Body of pancreas (tissue), 4 donors: ENCODE results near the gene DNAJB5.
A peak's percentile ranks its signal among the peaks of the same experiment; 100 is the strongest.

Experiments
- POLR2A ChIP-seq, 3 donors: fragments of 450-650 bp; IDR thresholded peaks; one replicate each; pipeline ENCODE4 v1.6.1; 2016; ENCODE audit warnings: antibody characterized with exemption in 3 of 3, mild to moderate bottlenecking in 2 of 3
- TF ChIP-seq, protein P1 (sequence below), 7 experiments: fragments of 450-650 bp in 4 of 7; fragments of 200-600 bp in 3 of 7; sonication (generic) in 3 of 7; IDR thresholded peaks; one replicate each; pipeline ENCODE4 v1.5.1; 2016 to 2019; ENCODE audit warnings: antibody characterized with exemption in 7 of 7

DNA sequence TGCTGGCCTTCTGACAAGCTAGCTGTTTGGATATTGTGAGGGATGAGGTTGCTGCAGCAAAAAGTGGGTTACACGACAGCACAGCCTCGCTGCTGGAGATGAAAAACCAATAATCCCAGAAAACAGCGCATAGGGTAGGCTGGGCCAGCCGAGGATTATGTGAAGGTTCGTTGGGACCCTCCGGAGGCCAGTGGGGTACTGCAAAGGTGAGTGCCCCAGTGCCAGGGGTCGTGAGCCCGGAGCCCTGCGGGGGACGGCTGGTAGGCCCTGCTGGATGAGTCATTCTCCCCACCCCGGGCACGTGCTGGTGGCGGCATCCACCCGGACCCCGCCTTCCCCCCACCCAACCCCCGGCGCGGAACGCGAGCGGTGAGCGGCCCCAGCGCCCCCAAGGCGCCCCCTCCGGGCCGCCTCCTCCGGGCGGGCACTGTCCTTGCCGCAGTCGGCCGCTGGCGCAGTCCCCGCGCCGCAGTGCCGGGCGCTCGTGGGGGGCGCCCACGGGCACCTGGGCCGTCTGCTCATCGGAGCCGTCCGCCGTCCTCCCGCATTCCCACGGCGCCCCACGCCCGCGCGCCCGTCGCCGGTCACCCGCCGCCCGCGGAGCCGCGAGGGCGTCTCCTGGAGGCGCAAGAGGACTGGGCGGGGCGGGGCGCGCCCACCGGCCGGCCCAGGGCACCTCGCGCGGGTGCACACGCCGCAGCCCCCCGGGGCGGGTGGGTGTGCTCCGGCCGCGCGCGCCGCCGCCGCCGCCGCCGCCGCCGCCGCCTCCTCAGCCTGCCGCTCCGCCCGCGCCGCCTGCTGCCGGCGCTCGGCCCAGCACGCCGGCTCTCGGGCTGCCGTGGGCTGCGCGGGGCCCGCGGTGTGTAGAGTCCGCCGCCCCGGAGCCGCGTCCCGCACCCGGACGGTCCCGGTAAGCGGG, 31.8 kb upstream of the DNAJB5 start, which contains the start of gene PHF24:
- TF ChIP-seq, protein P1, sequence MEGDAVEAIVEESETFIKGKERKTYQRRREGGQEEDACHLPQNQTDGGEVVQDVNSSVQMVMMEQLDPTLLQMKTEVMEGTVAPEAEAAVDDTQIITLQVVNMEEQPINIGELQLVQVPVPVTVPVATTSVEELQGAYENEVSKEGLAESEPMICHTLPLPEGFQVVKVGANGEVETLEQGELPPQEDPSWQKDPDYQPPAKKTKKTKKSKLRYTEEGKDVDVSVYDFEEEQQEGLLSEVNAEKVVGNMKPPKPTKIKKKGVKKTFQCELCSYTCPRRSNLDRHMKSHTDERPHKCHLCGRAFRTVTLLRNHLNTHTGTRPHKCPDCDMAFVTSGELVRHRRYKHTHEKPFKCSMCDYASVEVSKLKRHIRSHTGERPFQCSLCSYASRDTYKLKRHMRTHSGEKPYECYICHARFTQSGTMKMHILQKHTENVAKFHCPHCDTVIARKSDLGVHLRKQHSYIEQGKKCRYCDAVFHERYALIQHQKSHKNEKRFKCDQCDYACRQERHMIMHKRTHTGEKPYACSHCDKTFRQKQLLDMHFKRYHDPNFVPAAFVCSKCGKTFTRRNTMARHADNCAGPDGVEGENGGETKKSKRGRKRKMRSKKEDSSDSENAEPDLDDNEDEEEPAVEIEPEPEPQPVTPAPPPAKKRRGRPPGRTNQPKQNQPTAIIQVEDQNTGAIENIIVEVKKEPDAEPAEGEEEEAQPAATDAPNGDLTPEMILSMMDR (IDR thresholded peaks at IDR 0.05), result peak in 2 of 7 experiments; percentile 37
- no peak for TF ChIP-seq POLR2A (IDR thresholded peaks at IDR 0.05)
